TTC549 (cell line): ENCODE results near the gene TMEM245.

Experiments
- FAIRE-seq: peaks from 2 replicates; lab custom pipeline; 2012; peaks lifted over from hg19 to GRCh38; lab: Jason Lieb, UNC

TMEM245 gene

GRCh38 chr9:109101202-109101595 lies 18.5 kb downstream of the TMEM245 start:
- no peak for FAIRE-seq

- FAIRE-seq, result no peak
These were observed 19.1 kb downstream of the TMEM245 start for GRCh38 chr9:109100543-109101201.

- FAIRE-seq, result no peak
These were observed 20.8 kb downstream of the TMEM245 start for GRCh38 chr9:109098960-109099308.

- FAIRE-seq, result no peak
These were observed 21.4 kb downstream of the TMEM245 start for GRCh38 chr9:109098171-109098959.

GRCh38 chr9:109097146-109097545 lies 22.6 kb downstream of the TMEM245 start:
- no peak for FAIRE-seq

GRCh38 chr9:109095321-109095720 lies 24.4 kb downstream of the TMEM245 start:
- FAIRE-seq, result no peak

DNA sequence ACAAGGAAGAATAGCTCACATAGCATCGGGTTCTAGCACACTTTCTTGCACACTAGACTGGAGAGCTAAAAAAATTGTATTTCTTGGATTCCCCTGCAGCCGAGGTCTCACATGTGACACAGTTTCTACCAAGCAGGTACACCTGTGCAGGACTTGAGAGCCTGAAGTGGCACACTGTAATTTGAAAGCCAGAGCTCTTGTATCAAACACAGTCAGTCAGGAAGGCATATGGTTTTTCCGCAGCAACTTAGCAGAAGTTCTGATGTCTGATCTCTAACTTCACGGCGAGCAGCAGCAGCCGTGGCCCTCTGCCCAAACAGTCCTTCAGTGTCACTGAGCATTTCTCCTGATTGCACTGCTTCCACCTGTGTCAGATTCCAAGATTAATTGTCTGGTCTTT lies 25.5 kb downstream of the TMEM245 start:
- no peak for FAIRE-seq

- FAIRE-seq, result no peak
These were observed 27.2 kb downstream of the TMEM245 start for GRCh38 chr9:109092587-109092986.

DNA sequence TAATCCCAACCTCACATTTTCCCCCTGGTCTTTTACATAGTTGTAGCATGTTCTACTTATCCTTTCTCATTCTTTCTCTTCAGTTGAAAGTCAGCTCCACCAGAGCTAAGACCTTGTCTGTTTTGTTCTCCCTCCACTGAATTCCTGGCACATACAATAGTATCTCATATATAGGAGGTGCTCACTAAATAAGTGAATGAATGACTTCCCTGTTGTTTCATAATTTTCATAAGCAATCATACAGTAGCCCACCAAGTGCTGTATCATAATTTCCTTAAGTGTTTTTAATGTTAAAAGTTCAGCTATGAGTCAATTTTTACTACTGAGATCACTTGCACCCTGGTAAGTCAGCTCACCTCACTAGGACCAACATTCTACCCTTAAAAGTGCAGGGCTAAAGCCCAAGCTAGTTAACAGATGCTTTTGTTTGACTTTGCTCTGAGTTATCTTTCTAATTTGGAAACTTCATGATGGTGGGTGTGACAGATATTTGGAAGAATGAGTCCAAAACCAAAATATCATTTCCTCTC lies 27.6 kb downstream of the TMEM245 start:
- no peak for FAIRE-seq

DNA sequence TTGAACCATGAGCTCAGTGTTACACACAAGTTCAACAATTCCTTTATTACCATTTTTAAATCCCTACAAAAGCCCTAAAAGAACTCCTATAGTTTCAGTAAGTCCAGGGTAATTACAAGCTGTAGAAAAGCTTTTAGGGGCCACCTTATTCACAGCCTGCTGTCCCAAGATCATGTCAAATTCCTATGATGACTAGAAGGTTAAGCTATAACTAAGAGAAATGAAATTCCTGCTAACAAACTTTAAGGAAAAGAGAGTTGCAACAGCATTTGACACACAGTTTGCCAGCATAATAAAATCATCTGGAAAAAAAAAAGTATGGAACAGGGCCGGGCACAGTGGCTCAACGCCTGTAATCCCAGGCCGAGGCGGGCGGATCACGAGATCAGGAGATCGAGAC lies 31.5 kb downstream of the TMEM245 start:
- no peak for FAIRE-seq

DNA sequence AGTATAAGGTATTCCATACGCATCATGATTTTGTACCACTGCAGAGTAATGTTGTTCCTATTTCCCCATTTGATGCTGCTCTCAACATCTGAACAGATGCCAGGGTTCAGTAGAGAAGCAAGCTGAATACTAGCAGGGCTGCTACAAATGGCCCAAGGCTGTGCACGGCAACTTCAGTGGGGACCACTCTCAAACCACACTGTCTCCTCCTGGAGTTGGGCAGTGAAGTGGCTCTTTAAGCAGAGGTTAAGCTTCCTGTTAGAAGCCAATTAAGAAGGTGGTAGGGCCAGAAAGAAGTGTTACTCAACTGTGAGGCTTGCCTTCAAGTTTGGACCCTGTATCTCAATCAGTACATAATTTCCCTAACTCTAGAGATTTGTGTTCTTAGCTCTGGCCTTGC lies 32.0 kb downstream of the TMEM245 start:
- no peak for FAIRE-seq

GRCh38 chr9:109086221-109086620 lies 33.5 kb downstream of the TMEM245 start:
- FAIRE-seq, result no peak

DNA sequence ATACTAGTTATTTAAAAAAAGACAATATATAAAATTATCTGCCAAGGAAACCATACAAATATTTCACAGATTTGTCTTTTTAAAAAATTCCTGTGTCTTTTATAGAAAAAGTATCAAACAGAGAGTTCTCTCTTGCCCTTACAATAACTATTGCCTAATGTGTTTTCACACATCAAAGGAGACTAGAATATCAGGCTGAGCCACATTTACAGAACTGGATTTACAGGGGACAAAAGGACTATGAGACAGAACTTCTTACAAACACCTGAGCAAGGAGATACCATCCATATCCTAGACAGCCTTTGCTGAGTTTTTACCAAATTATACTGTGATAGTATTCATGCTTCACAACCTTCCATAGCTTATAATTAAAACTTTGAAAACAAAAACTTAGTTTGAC lies 34.2 kb downstream of the TMEM245 start:
- FAIRE-seq, result no peak

- FAIRE-seq, result no peak
These were observed 35.8 kb downstream of the TMEM245 start for GRCh38 chr9:109083813-109084405.

DNA sequence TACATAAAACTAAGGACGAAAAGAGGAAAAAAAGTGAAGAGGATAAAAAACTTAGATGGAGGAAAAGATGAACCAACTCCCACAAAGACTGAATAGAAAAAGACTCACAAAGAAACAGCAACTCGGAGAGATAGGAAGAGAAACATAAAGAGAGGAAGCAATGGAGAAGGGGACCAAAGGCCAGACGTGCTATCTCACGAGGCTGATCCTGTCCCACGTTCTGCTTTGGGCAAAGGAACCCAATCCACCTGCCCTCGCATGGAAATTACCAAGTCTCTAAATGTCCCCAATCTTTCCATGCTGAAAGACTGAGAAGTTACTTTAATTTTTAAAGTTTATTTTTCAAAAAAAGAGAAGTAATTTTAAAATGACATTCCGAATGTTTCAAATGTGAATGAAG lies 36.6 kb downstream of the TMEM245 start:
- FAIRE-seq, result no peak

DNA sequence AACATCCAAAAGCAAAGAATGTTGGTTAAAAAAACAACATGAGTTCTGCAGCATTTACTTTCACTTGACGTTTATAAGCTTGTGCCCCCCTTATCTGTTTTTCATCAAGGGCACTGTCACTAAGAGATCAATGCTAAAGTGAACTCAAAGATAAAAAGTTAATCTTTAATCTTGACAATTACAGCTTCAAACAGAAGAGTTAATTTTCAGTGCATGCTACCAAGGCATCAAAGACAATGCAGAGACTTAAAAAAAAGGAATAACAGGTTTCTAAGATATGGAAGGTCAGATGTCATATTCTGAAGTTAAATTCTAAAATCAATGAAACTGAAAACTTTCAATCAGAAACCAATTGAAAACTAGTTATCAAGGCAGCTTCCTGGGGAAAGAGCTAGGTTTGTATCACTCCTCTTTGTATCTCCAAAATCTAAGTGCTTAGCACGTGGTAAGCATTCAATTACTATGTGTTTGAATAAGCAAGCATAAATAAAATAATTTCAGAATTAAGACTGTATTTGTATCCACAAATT lies 37.6 kb downstream of the TMEM245 start:
- FAIRE-seq, result no peak

DNA sequence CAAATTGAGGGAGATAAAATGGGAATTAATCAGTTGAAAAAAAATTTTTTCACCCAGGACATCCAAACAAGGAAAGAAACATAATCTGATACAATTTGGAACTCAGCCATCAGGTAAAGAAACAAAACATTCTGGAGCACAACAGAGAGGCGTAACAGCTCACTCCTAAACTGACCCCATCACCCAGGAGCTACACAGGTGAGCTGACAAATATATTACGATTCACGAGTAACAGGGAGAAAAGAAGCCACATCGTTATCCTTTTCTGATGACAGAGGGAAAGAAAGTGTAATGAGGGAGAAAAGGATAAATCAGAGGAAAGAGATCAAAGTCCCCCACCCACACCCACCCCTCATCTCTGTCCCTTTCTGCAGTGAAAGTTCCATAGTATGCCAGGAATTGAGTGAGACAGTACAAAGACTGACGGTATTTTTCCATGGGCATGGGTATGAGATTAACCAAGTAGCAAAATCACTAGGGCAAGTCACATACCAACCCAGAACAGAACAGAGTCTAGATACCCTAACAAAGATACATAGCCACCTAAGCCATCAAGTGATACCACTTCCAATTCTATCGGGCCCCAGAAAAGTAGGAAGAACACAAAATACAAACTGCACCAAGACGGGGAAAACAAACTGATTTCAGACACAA lies 45.4 kb downstream of the TMEM245 start:
- no peak for FAIRE-seq

GRCh38 chr9:109072821-109073435 lies 46.8 kb downstream of the TMEM245 start:
- FAIRE-seq, result no peak

DNA sequence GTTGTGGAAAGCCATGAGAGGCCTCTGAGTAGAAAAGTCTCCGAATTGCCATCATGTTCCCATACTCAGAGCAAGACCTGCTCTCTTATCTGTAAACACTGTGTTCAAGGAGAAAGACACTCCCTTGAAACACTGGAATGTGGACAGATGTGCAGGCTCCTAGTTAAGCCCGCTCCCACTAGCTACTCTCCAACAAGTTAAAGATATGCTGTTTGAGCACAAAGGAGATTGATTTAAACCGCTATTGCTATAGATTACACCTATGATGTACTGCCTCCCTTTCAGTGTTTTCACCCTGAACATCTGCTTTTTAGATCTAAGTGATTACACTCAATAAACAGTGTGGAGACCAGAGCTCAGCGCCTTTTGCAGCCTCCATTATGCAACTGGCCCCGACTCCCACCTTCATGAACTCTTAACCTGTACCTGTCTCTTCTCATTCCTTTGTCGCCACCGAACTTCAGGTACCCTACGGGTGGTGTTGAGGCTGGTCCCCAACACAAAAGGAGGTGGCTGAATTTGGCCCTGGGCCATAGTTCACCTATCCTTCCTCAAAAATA lies 47.5 kb downstream of the TMEM245 start:
- FAIRE-seq, result no peak

- no peak for FAIRE-seq
These were observed 51.0 kb downstream of the TMEM245 start for GRCh38 chr9:109068764-109069163.

GRCh38 chr9:109064963-109065702 lies 54.6 kb downstream of the TMEM245 start:
- no peak for FAIRE-seq
